Large intestine (tissue), 3 donors: Measurements from ENCODE around the gene LIMK2. TPM values are rescaled to one million over a fixed set of nuclear protein-coding genes. Genes with fewer than 3 reads are reported as not detected.
A peak's percentile ranks its signal among the peaks of the same experiment; 100 is the strongest.
"Not testable (repeated sequence)": the region's sequence is repeated elsewhere in the genome, so short reads cannot be mapped to it uniquely, and the experiment has no call there.

Source experiments
- DNase-seq, 2 donors: peaks; one replicate each; pipeline versions ENCODE4 v3.0.0 to v3.0.0-alpha.2; 2013
- H3K27ac ChIP-seq: one replicate; pipeline ENCODE4 v1.5.1; 2013; ENCODE audit warnings: low read length
- H3K27me3 ChIP-seq: 2 replicates; pipeline ENCODE4 v1.6.1; 2013; ENCODE audit warnings: low read length; ENCODE audit not compliant: control insufficient read depth, insufficient read depth
- H3K36me3 ChIP-seq: 2 replicates; pipeline ENCODE4 v1.6.1; 2013; ENCODE audit warnings: low read length; ENCODE audit not compliant: control insufficient read depth, insufficient read depth
- H3K4me1 ChIP-seq: one replicate; pipeline ENCODE4 v1.6.1; 2013; ENCODE audit warnings: low read length; ENCODE audit not compliant: control insufficient read depth, insufficient read depth
- H3K4me3 ChIP-seq: one replicate; pipeline ENCODE4 v1.5.1; 2013; ENCODE audit warnings: low read length
- H3K9me3 ChIP-seq: one replicate; pipeline ENCODE4 v1.6.1; 2013; ENCODE audit warnings: mild to moderate bottlenecking, low read depth, low read length, moderate library complexity; ENCODE audit not compliant: control insufficient read depth
- WGBS: methylation state at CpG from one replicate; pipeline ENCODE4 v1.1.5; 2013; ENCODE audit warnings: low lambda C conversion rate; ENCODE audit not compliant: insufficient coverage; 5-methylcytosine and 5-hydroxymethylcytosine counted together
- polyA plus RNA-seq: library from polyadenylated mRNA; unstranded; fragments of 120-200 nt; gene quantifications from one replicate; pipeline ENCODE4 v1.2.1, GENCODE V29; 2013

Gene LIMK2
- polyA plus RNA-seq, 1 donor: 52.7 TPM

- DNase-seq, H3K27ac ChIP-seq, H3K27me3 ChIP-seq, H3K9me3 ChIP-seq, H3K4me3 ChIP-seq: not testable (repeated sequence)
- no CpG with 5 or more reads among the region's 4 CpGs for WGBS
- Histone ChIP-seq H3K4me1 (peaks cover 63% of the 10 kb centered on the region), H3K36me3 (peaks cover 13% of the 10 kb centered on the region)
Measured at GRCh38 chr22:31224691-31225090, 12.6 kb downstream of the LIMK2 start.

DNA sequence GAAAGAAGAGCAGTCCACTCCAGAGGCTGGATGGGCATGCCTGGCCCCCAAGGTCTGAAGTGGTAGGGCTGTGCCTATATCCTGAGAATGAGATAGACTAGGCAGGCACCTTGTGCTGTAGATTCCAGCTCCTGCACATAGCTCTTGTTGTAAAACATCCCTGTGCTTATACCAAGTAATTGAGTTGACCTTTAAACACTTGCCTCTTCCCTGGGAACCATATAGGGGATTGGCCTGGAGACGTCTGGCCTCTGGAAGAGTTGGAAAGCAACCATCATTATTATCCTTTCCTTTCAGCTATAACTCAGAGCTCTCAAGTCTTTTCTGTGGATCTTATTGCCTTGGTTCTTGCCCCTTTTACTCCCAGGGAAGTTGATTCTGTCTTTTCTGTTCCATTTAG is 15.1 kb downstream of the LIMK2 start:
- H3K36me3 ChIP-seq: peaks cover 15% of the 10 kb centered on the region
- H3K4me1 ChIP-seq: peaks cover 63% of the 10 kb centered on the region
- peak; percentile 54 to 79 for DNase-seq
- H3K9me3 ChIP-seq: no peaks in the 10 kb centered on the region
- WGBS: no CpG with 5 or more reads among the region's 1 CpG
- no peaks in the 10 kb centered on the region for H3K27me3 ChIP-seq
- no peak overlapping the region for H3K4me3 ChIP-seq
- peak overlapping the region; percentile 75 for H3K27ac ChIP-seq

GRCh38 chr22:31229402-31230079 is 17.4 kb downstream of the LIMK2 start:
- peak overlapping the region; percentile 67 for H3K27ac ChIP-seq

GRCh38 chr22:31230155-31230870 is 18.2 kb downstream of the LIMK2 start:
- Histone ChIP-seq H3K4me1 (peaks cover 49% of the 10 kb centered on the region), H3K9me3 (no peaks in the 10 kb centered on the region), H3K4me3 (no peak overlapping the region), H3K36me3 (peaks cover 14% of the 10 kb centered on the region), H3K27me3 (no peaks in the 10 kb centered on the region), H3K27ac (peak overlapping the region; percentile 67)
- no CpG with 5 or more reads among the region's 6 CpGs for WGBS
- DNase-seq: peak in 1 of 2 donors; percentile 52

More at GRCh38 chr22:31229402-31230079, 17.4 kb downstream of the LIMK2 start:
- peak; percentile 65 to 77 for DNase-seq
- H3K27me3 ChIP-seq: no peaks in the 10 kb centered on the region
- H3K4me3 ChIP-seq: no peak overlapping the region
- peaks cover 17% of the 10 kb centered on the region for H3K36me3 ChIP-seq
- peaks cover 49% of the 10 kb centered on the region for H3K4me1 ChIP-seq
- no peaks in the 10 kb centered on the region for H3K9me3 ChIP-seq
- 25% methylated on average over 1 of the region's 3 CpGs for WGBS

- no peaks in the 10 kb centered on the region for H3K9me3 ChIP-seq
- H3K27me3 ChIP-seq: no peaks in the 10 kb centered on the region
- no CpG with 5 or more reads among the region's 3 CpGs for WGBS
- no peak overlapping the region for H3K4me3 ChIP-seq
- H3K27ac ChIP-seq: peak overlapping the region; percentile 67
- peaks cover 8% of the 10 kb centered on the region for H3K36me3 ChIP-seq
- H3K4me1 ChIP-seq: peaks cover 52% of the 10 kb centered on the region
- DNase-seq: peak; percentile 70 to 71
Measured at GRCh38 chr22:31230871-31231621, 18.9 kb downstream of the LIMK2 start.

GRCh38 chr22:31233001-31233400 is 20.9 kb downstream of the LIMK2 start:
- DNase-seq: no peak
- no peak overlapping the region for H3K27ac ChIP-seq
- 100% methylated on average over 1 of the region's 3 CpGs for WGBS
- H3K27me3 ChIP-seq: no peaks in the 10 kb centered on the region
- H3K4me3 ChIP-seq: no peak overlapping the region
- H3K9me3 ChIP-seq: no peaks in the 10 kb centered on the region
- peaks cover 38% of the 10 kb centered on the region for H3K4me1 ChIP-seq
- H3K36me3 ChIP-seq: peaks cover 4% of the 10 kb centered on the region

DNA sequence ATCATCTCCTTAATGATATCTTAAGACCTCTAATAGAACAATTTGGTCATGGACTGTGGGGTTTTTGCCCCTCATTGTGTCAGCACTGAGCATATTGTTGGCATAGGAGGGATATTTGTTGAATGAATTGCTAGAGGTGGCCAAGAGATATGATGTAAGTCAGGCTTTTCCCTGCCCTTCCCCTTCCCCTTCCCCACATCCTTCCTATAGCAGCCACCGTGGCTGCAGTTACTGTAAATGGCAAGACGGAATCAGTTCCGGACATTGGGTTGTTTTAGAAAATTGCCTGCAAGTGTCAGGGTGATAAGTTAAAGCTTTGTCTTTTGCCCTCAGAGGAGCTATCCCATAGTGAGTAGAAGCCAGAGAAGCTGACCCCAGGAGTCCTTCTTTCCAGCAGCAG is 23.0 kb downstream of the LIMK2 start:
- whole genome bisulfite sequencing: no CpG with 5 or more reads among the region's 3 CpGs
- Histone ChIP-seq H3K27ac (peak overlapping the region; percentile 40), H3K36me3 (peaks cover 4% of the 10 kb centered on the region), H3K27me3 (no peaks in the 10 kb centered on the region), H3K4me1 (peaks cover 34% of the 10 kb centered on the region), H3K4me3 (no peak overlapping the region), H3K9me3 (no peaks in the 10 kb centered on the region)
- DNase-seq: no peak

GRCh38 chr22:31236044-31236443 is 23.9 kb downstream of the LIMK2 start:
- Histone ChIP-seq H3K27ac (peak overlapping the region; percentile 40), H3K4me1 (peaks cover 34% of the 10 kb centered on the region)
- 100% methylated on average over 1 of the region's 4 CpGs for WGBS
- H3K36me3 ChIP-seq, H3K9me3 ChIP-seq, H3K4me3 ChIP-seq, H3K27me3 ChIP-seq, DNase-seq: not testable (repeated sequence)

GRCh38 chr22:31238057-31238456 is 26.0 kb downstream of the LIMK2 start:
- Histone ChIP-seq H3K27ac (no peak overlapping the region), H3K27me3 (no peaks in the 10 kb centered on the region), H3K9me3 (no peaks in the 10 kb centered on the region), H3K4me1 (peaks cover 44% of the 10 kb centered on the region), H3K36me3 (no peaks in the 10 kb centered on the region), H3K4me3 (no peak overlapping the region)
- DNase-seq: no peak
- WGBS: no CpG with 5 or more reads among the region's 1 CpG

GRCh38 chr22:31239771-31240370 is 27.8 kb downstream of the LIMK2 start:
- H3K27ac ChIP-seq: peak overlapping the region; percentile 76
- peaks cover 11% of the 10 kb centered on the region for H3K36me3 ChIP-seq
- H3K9me3 ChIP-seq: no peaks in the 10 kb centered on the region
- no peaks in the 10 kb centered on the region for H3K27me3 ChIP-seq
- WGBS: 20% methylated on average over 1 of the region's 6 CpGs
- no peak overlapping the region for H3K4me3 ChIP-seq
- DNase-seq: peak in 1 of 2 donors; percentile 73
- H3K4me1 ChIP-seq: peaks cover 50% of the 10 kb centered on the region
